Stimulated activated CD8-positive, alpha-beta memory T cell treated with anti-CD3 and anti-CD28 coated beads, Interleukin-15, amount 100 ng/mL, for 48 hours (primary cell): ENCODE results near the gene LIM2.

Experiments used
- DNase-seq, 2 donors: peaks; one replicate each; pipeline ENCODE4 v3.0.0-alpha.2; 2020; ENCODE audit warnings: low read depth in 2 of 2

LIM2 gene

DNA sequence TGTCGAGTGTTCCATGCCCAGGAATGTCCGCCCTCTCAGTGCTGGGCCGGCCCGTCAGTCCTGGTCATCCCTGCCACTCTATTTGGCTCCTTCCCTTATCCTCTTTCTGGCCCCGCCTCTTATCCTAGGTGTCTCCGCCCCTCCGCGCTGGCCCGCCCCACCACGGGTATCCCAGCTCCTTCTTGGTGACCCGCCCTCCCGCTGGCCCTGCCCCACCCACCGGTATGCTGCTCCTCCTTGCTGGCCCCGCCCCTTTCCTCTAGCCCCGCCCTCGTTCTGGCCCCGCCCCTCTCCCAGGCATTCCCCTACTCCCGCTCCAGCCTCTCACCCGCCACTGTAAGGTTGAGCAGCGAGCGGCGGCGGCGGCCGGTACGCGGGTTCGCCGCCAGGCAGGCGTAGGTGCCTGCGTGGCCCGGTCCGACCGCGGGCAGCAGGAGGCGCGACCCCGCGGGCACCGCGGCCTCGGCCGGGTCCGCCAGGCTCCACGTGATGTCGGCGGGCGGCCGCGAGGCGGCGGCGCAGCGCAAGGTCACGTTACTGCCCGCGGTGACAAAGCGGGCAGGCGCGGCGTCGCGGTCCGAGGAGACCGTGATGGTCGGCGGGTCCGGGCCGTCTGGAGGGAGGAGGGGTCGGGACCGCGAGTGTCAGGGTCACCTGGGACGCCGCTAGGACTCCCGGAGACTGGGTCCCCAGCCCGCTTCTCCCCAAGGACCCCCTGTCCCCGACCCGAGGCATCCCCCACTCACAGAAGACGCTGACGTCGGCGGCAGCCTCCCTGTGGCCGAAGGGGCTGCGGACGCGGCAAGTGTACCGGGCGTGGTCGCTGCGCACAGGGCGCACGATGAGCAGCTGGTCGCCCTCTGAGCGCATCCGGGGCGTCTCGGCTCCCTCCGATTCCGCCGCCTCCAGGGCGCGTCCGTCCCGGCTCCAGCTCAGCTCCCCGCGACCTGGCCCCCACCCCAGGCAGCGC lies 47.8 kb downstream of the LIM2 start:
- DNase-seq, result peak; percentile 93 to 96

DNA sequence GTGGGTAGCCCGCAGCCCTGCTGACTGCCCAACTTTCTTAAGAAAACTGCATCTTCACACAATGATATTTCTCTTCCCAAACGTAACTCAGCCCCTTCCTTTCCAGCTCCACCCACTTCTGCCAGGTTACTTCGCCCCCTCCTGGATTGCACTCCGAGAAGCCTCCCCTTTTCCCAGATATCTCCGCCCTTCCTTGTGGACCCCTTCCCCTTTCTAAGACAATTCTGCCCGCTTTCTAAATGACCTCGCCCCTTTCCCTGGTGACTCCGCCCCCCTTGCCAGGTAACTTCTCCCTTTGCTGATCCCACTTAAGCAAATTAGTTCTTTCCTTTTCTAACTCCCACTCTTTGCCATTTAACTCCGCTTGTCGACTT lies 48.5 kb downstream of the LIM2 start:
- DNase-seq, result no peak

DNA sequence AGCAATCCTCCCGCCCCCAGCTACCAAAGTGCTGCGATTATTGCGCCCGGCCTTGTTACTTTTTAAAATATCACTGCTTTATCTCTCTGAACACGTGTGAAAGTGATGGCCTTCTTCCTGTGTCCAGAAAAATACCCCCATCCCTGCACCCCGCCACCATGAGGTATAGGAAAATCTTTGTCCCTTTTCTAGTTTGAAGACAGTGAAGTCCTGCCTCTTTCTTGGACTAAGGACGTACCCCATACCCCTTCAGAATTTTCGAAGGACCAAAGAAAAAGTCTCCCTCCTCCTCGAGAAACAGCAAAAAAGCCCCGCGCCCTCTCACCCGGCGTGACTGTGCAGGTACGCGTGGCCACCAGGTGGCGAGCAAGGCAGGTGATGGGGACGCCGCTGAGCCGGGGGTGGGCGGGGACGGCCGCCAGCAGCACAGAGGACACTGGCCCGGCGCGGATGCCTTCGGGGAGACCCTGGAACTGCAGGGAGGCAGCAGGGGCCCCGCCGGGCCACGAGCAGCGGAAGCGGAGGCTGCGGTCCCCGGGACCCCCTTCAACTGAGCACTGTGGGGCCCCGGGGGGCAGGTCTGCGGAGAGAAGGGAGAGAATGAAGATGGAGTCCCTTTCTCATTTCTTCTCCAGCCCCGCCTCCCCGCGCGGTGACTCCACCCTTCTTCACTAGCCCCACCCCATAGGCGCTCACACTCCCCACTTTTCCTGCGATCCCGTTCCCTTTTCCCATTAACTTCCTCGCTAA lies 49.0 kb downstream of the LIM2 start:
- peak; percentile 81 for DNase-seq

DNA sequence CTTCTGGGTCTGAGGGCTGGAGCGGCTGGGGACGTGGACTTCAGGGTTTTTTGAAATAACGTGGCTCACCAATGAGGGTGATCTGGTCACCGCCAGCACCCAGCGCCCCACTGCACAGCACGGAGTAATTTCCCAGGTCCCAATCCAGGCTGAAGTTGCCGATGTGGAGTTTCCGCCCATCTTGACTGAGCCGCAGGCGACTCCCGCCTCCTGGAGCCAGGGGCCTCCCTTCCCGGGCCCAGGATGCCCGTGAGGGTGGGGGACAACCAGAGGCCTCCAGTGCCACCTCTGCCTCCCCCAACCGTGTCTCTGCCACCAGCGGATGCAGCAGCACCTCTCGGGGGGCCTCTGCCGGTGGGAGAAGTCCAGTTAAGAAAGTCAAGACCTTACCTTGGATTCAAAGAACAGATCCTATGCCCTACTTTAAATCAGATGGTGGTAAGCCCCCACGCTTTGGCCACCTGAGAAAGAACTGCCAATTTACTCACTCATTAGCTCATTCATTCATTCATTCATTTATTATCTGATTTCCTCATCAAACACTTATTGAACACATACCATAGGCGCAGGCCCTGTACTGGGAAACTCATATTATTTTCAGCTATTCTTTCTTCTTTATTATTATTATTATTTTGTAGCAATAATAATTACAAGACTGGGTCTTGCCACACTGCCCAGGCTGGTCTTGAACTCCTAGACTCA lies 49.8 kb downstream of the LIM2 start:
- DNase-seq, result no peak

DNA sequence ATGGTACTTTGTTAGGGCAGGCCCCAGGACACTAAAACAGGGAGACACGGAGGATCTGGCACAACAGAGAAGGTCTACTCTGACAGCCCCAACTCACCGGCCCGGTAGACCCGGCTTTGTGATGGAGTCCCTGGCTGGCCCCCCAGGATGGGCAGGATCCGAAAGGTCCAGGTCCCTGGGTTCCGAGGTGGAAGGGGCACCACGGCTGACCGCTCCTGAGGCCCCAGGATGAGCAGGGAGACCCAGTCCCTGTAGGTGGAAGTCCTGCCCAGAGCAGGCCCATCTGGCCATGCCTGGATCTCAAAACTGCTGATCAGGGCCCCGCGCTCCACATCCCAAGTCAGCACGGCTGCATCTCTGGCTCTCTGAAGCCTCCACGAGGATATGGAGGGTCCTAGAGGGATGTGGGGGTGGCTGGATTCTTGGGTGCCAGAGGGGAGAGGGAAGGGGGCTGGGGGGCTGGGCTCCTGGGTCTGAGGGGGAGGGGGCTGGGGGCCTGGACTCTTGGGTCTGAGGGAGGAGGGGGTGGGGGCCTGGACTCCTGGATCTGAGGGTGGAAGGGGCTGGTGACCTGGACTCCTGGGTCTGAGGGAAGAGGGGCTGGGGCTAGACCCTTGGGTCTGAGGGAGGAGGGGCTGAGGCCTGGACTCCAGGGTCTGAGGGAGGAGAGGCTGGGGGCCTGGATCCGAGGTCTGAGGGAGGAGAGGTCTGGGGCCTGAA lies 50.5 kb downstream of the LIM2 start:
- DNase-seq, result no peak

DNA sequence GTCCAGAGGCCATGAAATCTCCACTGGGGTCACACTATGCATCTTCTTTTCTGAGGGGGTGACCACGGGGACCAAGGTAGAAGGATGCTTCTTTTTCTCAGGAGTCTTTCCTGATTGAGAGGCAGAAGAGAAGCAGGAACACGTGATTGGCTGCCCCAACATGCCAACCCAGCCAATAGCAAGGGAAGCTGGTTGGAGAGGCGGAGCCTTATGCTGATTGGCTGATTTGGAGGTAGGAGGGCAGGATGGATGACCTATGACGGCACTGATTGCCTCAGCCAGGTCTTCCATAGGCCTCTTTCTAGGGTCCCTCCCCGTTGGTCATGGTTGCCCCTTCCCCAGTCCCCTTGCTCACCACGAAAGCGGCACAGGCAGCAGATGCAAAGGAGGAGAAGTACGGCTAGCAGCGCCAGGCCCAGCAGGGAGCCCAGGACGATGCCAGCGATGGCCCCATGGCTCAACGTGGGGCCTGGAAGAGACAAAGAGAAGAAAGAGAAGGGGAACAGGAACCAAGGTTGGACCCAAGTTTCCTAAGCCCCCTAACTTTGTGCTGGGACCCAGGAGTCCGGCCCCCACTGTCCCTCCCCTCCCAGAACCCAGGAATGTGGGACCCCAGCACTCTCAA lies 53.8 kb downstream of the LIM2 start:
- DNase-seq, result no peak

DNA sequence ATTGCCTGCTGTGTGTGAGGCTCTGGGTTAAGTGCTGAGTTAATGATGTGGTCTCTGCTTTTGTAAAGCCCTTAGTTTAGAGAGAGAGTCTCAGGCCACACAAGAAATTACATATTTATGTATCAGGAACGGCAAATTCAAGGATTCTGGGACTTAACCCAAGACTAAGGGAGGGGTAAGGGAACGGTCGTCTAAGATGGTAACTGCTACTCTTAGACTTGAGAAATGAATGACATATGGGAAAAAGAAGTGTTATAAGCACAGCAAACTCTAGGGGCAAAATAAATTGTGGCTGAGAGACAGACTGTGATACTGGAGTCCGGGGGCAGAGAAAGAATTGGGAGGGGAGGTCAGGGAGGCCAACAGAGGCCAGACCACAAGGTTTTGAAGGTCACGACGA lies 56.1 kb downstream of the LIM2 start:
- no peak for DNase-seq

DNA sequence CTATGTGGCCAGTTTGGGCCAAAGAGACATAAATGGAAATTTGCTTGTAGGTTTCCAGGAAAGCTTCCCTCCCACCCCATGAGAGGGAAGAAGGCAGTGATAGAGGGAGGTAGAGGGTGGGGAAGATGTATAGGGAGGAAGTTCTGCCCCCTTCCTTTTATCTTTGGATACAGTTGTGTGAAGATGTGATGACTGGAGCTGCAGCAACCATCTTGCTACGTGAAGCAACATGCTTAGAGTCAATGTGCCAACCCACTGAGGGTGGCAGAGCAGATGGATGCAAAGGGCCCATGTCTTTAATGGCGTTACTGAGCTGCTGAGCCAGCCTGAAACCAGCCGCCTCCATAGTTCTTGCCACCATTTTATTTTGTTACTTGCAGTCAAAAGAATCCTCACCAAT lies 56.6 kb downstream of the LIM2 start:
- no peak for DNase-seq

DNA sequence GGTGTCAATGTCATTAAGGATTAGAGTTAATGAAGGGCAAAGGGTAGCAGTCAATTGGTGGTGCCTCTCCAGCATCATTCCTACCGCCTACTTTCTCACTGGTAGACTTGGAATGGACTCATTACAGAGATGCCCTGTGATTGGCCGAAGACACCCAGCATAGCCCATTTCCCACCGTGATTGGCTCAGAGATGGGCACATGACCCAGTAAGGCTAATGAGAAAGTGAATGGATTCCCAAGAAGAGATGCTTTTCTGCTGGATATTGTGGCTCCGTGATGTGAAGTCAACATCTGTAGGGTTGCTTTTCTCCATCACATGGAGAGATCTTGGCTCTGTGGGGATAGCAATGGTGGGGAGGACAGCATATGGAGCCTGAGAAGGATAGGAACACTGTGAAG lies 57.4 kb downstream of the LIM2 start:
- DNase-seq, result no peak
